Measurements from ENCODE around the gene LPP.

LPP gene

GRCh38 chr3:188661806-188662205 is 507.8 kb downstream of the LPP start:
- DNase-seq (ENCODE audit: low read depth in 1 of 2, low spot score in 1 of 2): no peak
- H3K27ac ChIP-seq (replicated peaks): no peak overlapping the region
- H3K27me3 ChIP-seq (ENCODE audit: insufficient read depth, poor library complexity, severe bottlenecking): no peaks in the 10 kb centered on the region
- no peak overlapping the region for H3K4me3 ChIP-seq (replicated peaks; ENCODE audit: insufficient read depth, low read length)
- TF ChIP-seq POLR2AphosphoS5 (IDR thresholded peaks at IDR 0.05; ENCODE audit: low read depth) (no peak), GABPA (IDR thresholded peaks at IDR 0.05; ENCODE audit: low read depth) (no peak), CTCF (IDR thresholded peaks at IDR 0.05; ENCODE audit: insufficient read depth, low read length) (no peak), SPI1 (IDR thresholded peaks at IDR 0.05; ENCODE audit: borderline replicate concordance, low read depth) (no peak), REST (IDR thresholded peaks at IDR 0.05; ENCODE audit: insufficient replicate concordance, low read depth) (no peak)

GRCh38 chr3:188662214-188662613 is 508.3 kb downstream of the LPP start:
- TF ChIP-seq REST (IDR thresholded peaks at IDR 0.05; ENCODE audit: insufficient replicate concordance, low read depth) (no peak), POLR2AphosphoS5 (IDR thresholded peaks at IDR 0.05; ENCODE audit: low read depth) (no peak), GABPA (IDR thresholded peaks at IDR 0.05; ENCODE audit: low read depth) (no peak), CTCF (IDR thresholded peaks at IDR 0.05; ENCODE audit: insufficient read depth, low read length) (no peak), SPI1 (IDR thresholded peaks at IDR 0.05; ENCODE audit: borderline replicate concordance, low read depth) (no peak)
- no peak overlapping the region for H3K4me3 ChIP-seq (replicated peaks; ENCODE audit: insufficient read depth, low read length)
- H3K27me3 ChIP-seq (ENCODE audit: insufficient read depth, poor library complexity, severe bottlenecking): no peaks in the 10 kb centered on the region
- no peak for DNase-seq (ENCODE audit: low read depth in 1 of 2, low spot score in 1 of 2)
- H3K27ac ChIP-seq (replicated peaks): no peak overlapping the region; the same call in 1 of the 2 replicates

GRCh38 chr3:188662795-188663194 is 508.8 kb downstream of the LPP start:
- no peaks in the 10 kb centered on the region for H3K27me3 ChIP-seq (ENCODE audit: insufficient read depth, poor library complexity, severe bottlenecking)
- TF ChIP-seq REST (IDR thresholded peaks at IDR 0.05; ENCODE audit: insufficient replicate concordance, low read depth) (no peak), GABPA (IDR thresholded peaks at IDR 0.05; ENCODE audit: low read depth) (no peak), CTCF (IDR thresholded peaks at IDR 0.05; ENCODE audit: insufficient read depth, low read length) (no peak), SPI1 (IDR thresholded peaks at IDR 0.05; ENCODE audit: borderline replicate concordance, low read depth) (no peak), POLR2AphosphoS5 (IDR thresholded peaks at IDR 0.05; ENCODE audit: low read depth) (no peak)
- H3K4me3 ChIP-seq (replicated peaks; ENCODE audit: insufficient read depth, low read length): no peak overlapping the region
- DNase-seq (ENCODE audit: low read depth in 1 of 2, low spot score in 1 of 2): no peak
- H3K27ac ChIP-seq (replicated peaks): no peak overlapping the region
